Gastroesophageal sphincter (tissue), 4 donors: ENCODE results near the gene MIPEP. TPM values are rescaled to one million over a fixed set of nuclear protein-coding genes. Genes with fewer than 3 reads are reported as not detected.

ENCODE experiments used
- ATAC-seq: fragments of 150-250 bp; one replicate; pipeline ENCODE4 v1.9.1; 2016; ENCODE audit warnings: mild to moderate bottlenecking, moderate library complexity
- H3K27ac ChIP-seq, 4 donors: fragments of 200-600 bp; sonication (generic) in 3 of 4; 1 replicate in 3 of 4; 2 replicates in 1 of 4; pipeline ENCODE4 v1.5.1; 2016 to 2019
- H3K27me3 ChIP-seq: fragments of 200-600 bp; sonication (generic); one replicate; pipeline ENCODE4 v1.5.1; 2019
- H3K36me3 ChIP-seq, 2 donors: fragments of 200-600 bp; sonication (generic); one replicate each; pipeline ENCODE4 v1.5.1; 2019; ENCODE audit warnings: control low read depth in 1 of 2
- H3K4me1 ChIP-seq, 3 donors: fragments of 200-600 bp; sonication (generic); 1 replicate in 2 of 3; 2 replicates in 1 of 3; pipeline ENCODE4 v1.5.1; 2016 to 2019; ENCODE audit warnings: control low read depth in 2 of 3
- H3K4me3 ChIP-seq, 2 donors: fragments of 200-600 bp; sonication (generic); one replicate each; pipeline ENCODE4 v1.5.1; 2019; ENCODE audit warnings: mild to moderate bottlenecking in 1 of 2, moderate library complexity in 1 of 2
- H3K9me3 ChIP-seq, 3 donors: fragments of 200-600 bp; sonication (generic); one replicate each; pipeline ENCODE4 v1.5.1; 2017 to 2019; ENCODE audit warnings: control low read depth in 2 of 3
- EP300 ChIP-seq: sonication (generic); formaldehyde crosslinking; IDR thresholded peaks from one replicate; pipeline ENCODE4 v1.6.1; 2017; ENCODE audit warnings: antibody characterized with exemption, mild to moderate bottlenecking
- POLR2A ChIP-seq, 2 donors: fragments of 450-650 bp; IDR thresholded peaks; one replicate each; pipeline ENCODE4 v1.6.1; 2017; ENCODE audit warnings: antibody characterized with exemption in 2 of 2, mild to moderate bottlenecking in 2 of 2, moderate library complexity in 1 of 2
- POLR2AphosphoS5 ChIP-seq: sonication (generic); formaldehyde crosslinking; IDR thresholded peaks from one replicate; pipeline ENCODE4 v1.6.1; 2017; ENCODE audit warnings: antibody characterized with exemption
- WGBS, 2 donors: methylation state at CpG; one replicate each; pipeline ENCODE4 v1.1.5; 2018; ENCODE audit warnings: low coverage in 1 of 2; 5-methylcytosine and 5-hydroxymethylcytosine counted together
- total RNA-seq, 4 donors: library from RNA; depleted of rRNA; stranded (reverse); fragments of >200 nt; gene quantifications; one replicate each; pipeline ENCODE4 v1.1.0, GENCODE V29; 2016
- TF ChIP-seq, protein P1 (sequence below), 4 experiments: fragments of 200-600 bp in 2 of 4; fragments of 450-650 bp in 2 of 4; sonication (generic) in 1 of 4; IDR thresholded peaks; one replicate each; pipeline ENCODE4 v1.5.1; 2017 to 2019; ENCODE audit warnings: antibody characterized with exemption in 4 of 4, mild to moderate bottlenecking in 2 of 4, moderate library complexity in 2 of 4

Gene MIPEP
- total RNA-seq, 4 donors from 2014 or later, result 12.4 to 27.4 (median 20.3) TPM

- peak overlapping the region in 1 of 4 donors; percentile 61 for H3K27ac ChIP-seq
- no peaks in the 10 kb centered on the region for H3K9me3 ChIP-seq
- no peak for ATAC-seq
- no peak overlapping the region for H3K4me3 ChIP-seq
- H3K36me3 ChIP-seq, result no peaks in the 10 kb centered on the region
- TF ChIP-seq EP300 (no peak), POLR2A (IDR thresholded peaks at IDR 0.05) (no peak), POLR2AphosphoS5 (no peak)
- TF ChIP-seq, protein P1, sequence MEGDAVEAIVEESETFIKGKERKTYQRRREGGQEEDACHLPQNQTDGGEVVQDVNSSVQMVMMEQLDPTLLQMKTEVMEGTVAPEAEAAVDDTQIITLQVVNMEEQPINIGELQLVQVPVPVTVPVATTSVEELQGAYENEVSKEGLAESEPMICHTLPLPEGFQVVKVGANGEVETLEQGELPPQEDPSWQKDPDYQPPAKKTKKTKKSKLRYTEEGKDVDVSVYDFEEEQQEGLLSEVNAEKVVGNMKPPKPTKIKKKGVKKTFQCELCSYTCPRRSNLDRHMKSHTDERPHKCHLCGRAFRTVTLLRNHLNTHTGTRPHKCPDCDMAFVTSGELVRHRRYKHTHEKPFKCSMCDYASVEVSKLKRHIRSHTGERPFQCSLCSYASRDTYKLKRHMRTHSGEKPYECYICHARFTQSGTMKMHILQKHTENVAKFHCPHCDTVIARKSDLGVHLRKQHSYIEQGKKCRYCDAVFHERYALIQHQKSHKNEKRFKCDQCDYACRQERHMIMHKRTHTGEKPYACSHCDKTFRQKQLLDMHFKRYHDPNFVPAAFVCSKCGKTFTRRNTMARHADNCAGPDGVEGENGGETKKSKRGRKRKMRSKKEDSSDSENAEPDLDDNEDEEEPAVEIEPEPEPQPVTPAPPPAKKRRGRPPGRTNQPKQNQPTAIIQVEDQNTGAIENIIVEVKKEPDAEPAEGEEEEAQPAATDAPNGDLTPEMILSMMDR (IDR thresholded peaks at IDR 0.05), result no peak
- H3K4me1 ChIP-seq, result peaks cover 0 to 17% (median 0%) of the 10 kb centered on the region in 3 donors
- no peaks in the 10 kb centered on the region for H3K27me3 ChIP-seq
- WGBS, 2 donors, result 40 to 71% methylated on average over 1 to 2 of the region's 2 CpGs
Measured at GRCh38 chr13:23735329-23735728, 153.9 kb downstream of the MIPEP start.

DNA sequence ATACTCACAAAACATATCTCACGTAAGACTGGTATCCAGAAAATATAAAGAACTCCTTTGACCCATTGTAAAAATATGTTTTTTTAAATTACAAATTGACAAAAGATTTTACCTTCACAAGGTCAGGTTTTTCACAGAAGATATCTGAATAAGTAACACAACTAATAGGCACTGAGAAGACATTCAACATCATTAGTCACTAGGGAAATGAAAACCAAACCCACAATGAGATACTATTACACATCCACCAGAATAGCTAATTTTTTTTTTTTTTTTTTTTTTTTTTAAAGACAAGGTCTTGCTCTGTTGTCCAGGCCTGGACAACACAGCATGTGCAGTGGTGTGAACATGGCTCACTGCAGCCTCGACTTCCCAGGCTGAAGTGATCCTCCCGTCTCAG lies 157.5 kb downstream of the MIPEP start:
- H3K27me3 ChIP-seq, result no peaks in the 10 kb centered on the region
- H3K4me3 ChIP-seq, result no peak overlapping the region
- H3K9me3 ChIP-seq, result no peaks in the 10 kb centered on the region
- ATAC-seq, result no peak
- peaks cover 0 to 10% (median 0%) of the 10 kb centered on the region in 3 donors for H3K4me1 ChIP-seq
- no peak overlapping the region for H3K27ac ChIP-seq
- WGBS, 2 donors, result 97 to 100% methylated on average over 1 to 3 of the region's 3 CpGs
- TF ChIP-seq, protein P1 (IDR thresholded peaks at IDR 0.05), result no peak
- no peak for TF ChIP-seq POLR2A (IDR thresholded peaks at IDR 0.05)
- peaks cover 0 to 25% of the 10 kb centered on the region in 2 donors for H3K36me3 ChIP-seq

- Histone ChIP-seq H3K9me3 (no peaks in the 10 kb centered on the region), H3K4me1 (peaks cover 0 to 14% (median 0%) of the 10 kb centered on the region in 3 donors), H3K27me3 (no peaks in the 10 kb centered on the region), H3K36me3 (peaks cover 0 to 25% of the 10 kb centered on the region in 2 donors), H3K4me3 (no peak overlapping the region), H3K27ac (no peak overlapping the region)
- TF ChIP-seq EP300 (no peak), POLR2A (IDR thresholded peaks at IDR 0.05) (no peak), POLR2AphosphoS5 (no peak)
- TF ChIP-seq, protein P1 (IDR thresholded peaks at IDR 0.05), result no peak
- 88 to 97% methylated on average over 5 to 6 of the region's 6 CpGs for WGBS, 2 donors
- ATAC-seq, result no peak
Measured at GRCh38 chr13:23730251-23730650, 158.9 kb downstream of the MIPEP start.

- Histone ChIP-seq H3K9me3 (no peaks in the 10 kb centered on the region), H3K4me1 (peaks cover 0 to 15% (median 0%) of the 10 kb centered on the region in 3 donors)
- ATAC-seq, result no peak
Measured at GRCh38 chr13:23729531-23729930, 159.7 kb downstream of the MIPEP start.

GRCh38 chr13:23728807-23729206 lies 160.4 kb downstream of the MIPEP start:
- 82 to 84% methylated on average over 1 to 2 of the region's 3 CpGs for WGBS, 2 donors
- no peak overlapping the region for H3K27ac ChIP-seq
- no peaks in the 10 kb centered on the region for H3K9me3 ChIP-seq
- ATAC-seq, result no peak
- peaks cover 0 to 25% of the 10 kb centered on the region in 2 donors for H3K36me3 ChIP-seq
- no peak overlapping the region for H3K4me3 ChIP-seq
- H3K27me3 ChIP-seq, result no peaks in the 10 kb centered on the region
- TF ChIP-seq, protein P1 (IDR thresholded peaks at IDR 0.05), result no peak
- no peak for TF ChIP-seq POLR2AphosphoS5
- TF ChIP-seq EP300, result no peak
- TF ChIP-seq POLR2A (IDR thresholded peaks at IDR 0.05), result no peak
- peaks cover 0 to 20% (median 0%) of the 10 kb centered on the region in 3 donors for H3K4me1 ChIP-seq

More at GRCh38 chr13:23729531-23729930, 159.7 kb downstream of the MIPEP start:
- Histone ChIP-seq H3K27ac (no peak overlapping the region), H3K27me3 (no peaks in the 10 kb centered on the region), H3K4me3 (no peak overlapping the region), H3K36me3 (peaks cover 0 to 25% of the 10 kb centered on the region in 2 donors)
- no peak for TF ChIP-seq POLR2A (IDR thresholded peaks at IDR 0.05)
- TF ChIP-seq EP300, result no peak
- TF ChIP-seq, protein P1 (IDR thresholded peaks at IDR 0.05), result no peak
- TF ChIP-seq POLR2AphosphoS5, result no peak
